Activated naive CD4-positive, alpha-beta T cell treated with anti-CD3 and anti-CD28 coated beads, Interleukin-2, amount 50 U/mL, for 72 hours (primary cell): Measurements from ENCODE around the gene ATP6V0E2. TPM values are rescaled to one million over a fixed set of nuclear protein-coding genes. Genes with fewer than 3 reads are reported as not detected.

Experiments used
- ATAC-seq, 2 donors: fragments of 150-1000 bp; cut with Tn5 transposase; 2 replicates each; pipeline ENCODE4 v1.10.0; 2021; ENCODE audit warnings: mild to moderate bottlenecking in 2 of 2, moderate library complexity in 2 of 2
- DNase-seq, 2 donors: peaks; one replicate each; pipeline ENCODE4 v3.0.0; 2021 to 2022; ENCODE audit warnings: low spot score in 2 of 2
- H3K27ac Mint-ChIP-seq, 2 donors: one replicate each; pipeline ENCODE4 v1.8.0; 2022; ENCODE audit warnings: mild to moderate bottlenecking in 2 of 2, mixed read lengths in 2 of 2
- H3K36me3 Mint-ChIP-seq, 2 donors: one replicate each; pipeline ENCODE4 v1.8.0; 2022; ENCODE audit warnings: mixed read lengths in 2 of 2
- H3K9me3 Mint-ChIP-seq, 2 donors: one replicate each; pipeline ENCODE4 v1.8.0; 2022; ENCODE audit warnings: mixed read lengths in 2 of 2
- total RNA-seq, 2 donors: library from RNA; stranded (reverse); gene quantifications; one replicate each; pipeline ENCODE4 v1.2.3, GENCODE V29; 2022

Gene ATP6V0E2
- total RNA-seq, 2 donors from 2014 or later, result 35.4 to 43.5 TPM

- no peak for DNase-seq
- Mint-ChIP-seq H3K27ac (peak overlapping the region in 1 of 2 donors; percentile 92), H3K9me3 (no peaks in the 10 kb centered on the region), H3K36me3 (peaks cover 0 to 18% of the 10 kb centered on the region in 2 donors)
- no peak for ATAC-seq
These were observed 5.0 kb upstream of the ATP6V0E2 start for GRCh38 chr7:149868623-149869290.

GRCh38 chr7:149869291-149869650 is 4.5 kb upstream of the ATP6V0E2 start:
- Mint-ChIP-seq H3K9me3 (no peaks in the 10 kb centered on the region), H3K27ac (peak overlapping the region; percentile 88 to 92), H3K36me3 (peaks cover 0 to 18% of the 10 kb centered on the region in 2 donors)
- ATAC-seq (no peak), DNase-seq (no peak)

- Mint-ChIP-seq H3K36me3 (peaks cover 0 to 19% of the 10 kb centered on the region in 2 donors), H3K9me3 (no peaks in the 10 kb centered on the region), H3K27ac (peak overlapping the region; percentile 88 to 92)
- DNase-seq (no peak), ATAC-seq (peak; percentile 13 to 47)
These were observed 3.9 kb upstream of the ATP6V0E2 start for GRCh38 chr7:149869867-149870266.

GRCh38 chr7:149870274-149870673 is 3.5 kb upstream of the ATP6V0E2 start:
- DNase-seq (peak in 1 of 2 donors; percentile 55), ATAC-seq (peak in 1 of 2 donors; percentile 6)
- H3K27ac Mint-ChIP-seq, result peak overlapping the region; percentile 60 to 92
- H3K36me3 Mint-ChIP-seq, result peaks cover 0 to 22% of the 10 kb centered on the region in 2 donors
- no peaks in the 10 kb centered on the region for H3K9me3 Mint-ChIP-seq

GRCh38 chr7:149870701-149871483 is 2.9 kb upstream of the ATP6V0E2 start:
- ATAC-seq (no peak), DNase-seq (no peak)
- H3K36me3 Mint-ChIP-seq, result peaks cover 0 to 27% of the 10 kb centered on the region in 2 donors
- no peaks in the 10 kb centered on the region for H3K9me3 Mint-ChIP-seq
- H3K27ac Mint-ChIP-seq, result peak overlapping the region; percentile 9 to 91

- H3K9me3 Mint-ChIP-seq, result no peaks in the 10 kb centered on the region
- ATAC-seq (peak in 1 of 2 donors; percentile 38), DNase-seq (peak in 1 of 2 donors; percentile 15)
- peak overlapping the region; percentile 65 to 91 for H3K27ac Mint-ChIP-seq
- H3K36me3 Mint-ChIP-seq, result peaks cover 0 to 28% of the 10 kb centered on the region in 2 donors
These were observed 2.2 kb upstream of the ATP6V0E2 start for GRCh38 chr7:149871576-149871975.

- Mint-ChIP-seq H3K27ac (peak overlapping the region; percentile 91 to 94), H3K9me3 (no peaks in the 10 kb centered on the region), H3K36me3 (peaks cover under 1 to 28% of the 10 kb centered on the region in 2 donors)
- peak in 1 of 2 donors; percentile 42 for ATAC-seq
- DNase-seq, result peak in 1 of 2 donors; percentile 68
These were observed 1.2 kb upstream of the ATP6V0E2 start for GRCh38 chr7:149872419-149873073.

GRCh38 chr7:149873970-149874643 is 338 bp downstream of the ATP6V0E2 start:
- Mint-ChIP-seq H3K9me3 (no peaks in the 10 kb centered on the region), H3K36me3 (peaks cover 6 to 21% of the 10 kb centered on the region in 2 donors), H3K27ac (peak overlapping the region in 1 of 2 donors; percentile 91)
- DNase-seq (no peak), ATAC-seq (peak in 1 of 2 donors; percentile 21)

GRCh38 chr7:149874644-149875028 is 867 bp downstream of the ATP6V0E2 start:
- no peak for ATAC-seq
- Mint-ChIP-seq H3K9me3 (no peaks in the 10 kb centered on the region), H3K36me3 (peaks cover 6 to 20% of the 10 kb centered on the region in 2 donors), H3K27ac (peak overlapping the region in 1 of 2 donors; percentile 91)
- DNase-seq, result no peak

- ATAC-seq (no peak), DNase-seq (no peak)
- H3K27ac Mint-ChIP-seq, result peak overlapping the region in 1 of 2 donors; percentile 91
- peaks cover 6 to 20% of the 10 kb centered on the region in 2 donors for H3K36me3 Mint-ChIP-seq
- no peaks in the 10 kb centered on the region for H3K9me3 Mint-ChIP-seq
These were observed 1.6 kb downstream of the ATP6V0E2 start for GRCh38 chr7:149875396-149875795.

- Mint-ChIP-seq H3K36me3 (peaks cover 6 to 11% of the 10 kb centered on the region in 2 donors), H3K9me3 (no peaks in the 10 kb centered on the region), H3K27ac (peak overlapping the region in 1 of 2 donors; percentile 46)
- ATAC-seq (no peak), DNase-seq (no peak)
These were observed 4.2 kb downstream of the ATP6V0E2 start for GRCh38 chr7:149877890-149878522.

- H3K27ac Mint-ChIP-seq, result no peak overlapping the region
- DNase-seq, result no peak
- no peaks in the 10 kb centered on the region for H3K9me3 Mint-ChIP-seq
These were observed 4.8 kb downstream of the ATP6V0E2 start for GRCh38 chr7:149878523-149878921.

GRCh38 chr7:149879271-149879743 is 5.5 kb downstream of the ATP6V0E2 start:
- ATAC-seq (no peak), DNase-seq (no peak)
- H3K27ac Mint-ChIP-seq, result no peak overlapping the region
- H3K36me3 Mint-ChIP-seq, result peaks cover 6 to 10% of the 10 kb centered on the region in 2 donors
- no peaks in the 10 kb centered on the region for H3K9me3 Mint-ChIP-seq

More at GRCh38 chr7:149878523-149878921, 4.8 kb downstream of the ATP6V0E2 start:
- ATAC-seq, result no peak
- H3K36me3 Mint-ChIP-seq, result peaks cover 6 to 10% of the 10 kb centered on the region in 2 donors

- Mint-ChIP-seq H3K36me3 (peaks cover 6 to 8% of the 10 kb centered on the region in 2 donors), H3K9me3 (no peaks in the 10 kb centered on the region), H3K27ac (peak overlapping the region in 1 of 2 donors; percentile 15)
- ATAC-seq, result no peak
- DNase-seq, result no peak
These were observed 6.2 kb downstream of the ATP6V0E2 start for GRCh38 chr7:149879766-149880637.
